HG03342 (cell line): ENCODE results near the gene GPATCH8.

Source experiments
- ATAC-seq: cut with Tn5 transposase; IDR thresholded peaks from one replicate; pipeline ENCODE4 v1.9.1; 2021; ENCODE audit warnings: mild to moderate bottlenecking, moderate library complexity; ENCODE audit not compliant: unreplicated experiment

The GPATCH8 gene

DNA sequence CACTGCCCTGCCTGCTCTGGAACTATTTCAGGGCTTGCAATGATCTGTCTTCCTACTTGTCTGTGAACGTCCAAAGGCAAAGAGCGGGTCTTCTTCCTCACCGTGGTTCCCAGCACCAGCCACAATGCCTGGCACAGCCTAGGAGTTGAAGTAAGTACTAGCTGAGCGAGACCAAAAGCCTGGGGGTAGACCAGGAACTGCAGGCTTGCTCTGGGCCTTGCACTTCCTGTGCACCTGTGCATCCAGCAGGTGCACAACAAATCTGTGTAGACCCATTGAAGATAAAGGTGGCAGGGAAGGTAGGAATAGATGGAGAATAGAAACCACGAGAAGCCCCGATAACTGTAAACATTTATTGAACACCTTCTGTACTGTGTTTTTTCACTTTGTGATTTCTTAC lies 144.2 kb downstream of the GPATCH8 start:
- no peak for ATAC-seq

GRCh38 chr17:44358066-44358465 lies 145.1 kb downstream of the GPATCH8 start:
- no peak for ATAC-seq

DNA sequence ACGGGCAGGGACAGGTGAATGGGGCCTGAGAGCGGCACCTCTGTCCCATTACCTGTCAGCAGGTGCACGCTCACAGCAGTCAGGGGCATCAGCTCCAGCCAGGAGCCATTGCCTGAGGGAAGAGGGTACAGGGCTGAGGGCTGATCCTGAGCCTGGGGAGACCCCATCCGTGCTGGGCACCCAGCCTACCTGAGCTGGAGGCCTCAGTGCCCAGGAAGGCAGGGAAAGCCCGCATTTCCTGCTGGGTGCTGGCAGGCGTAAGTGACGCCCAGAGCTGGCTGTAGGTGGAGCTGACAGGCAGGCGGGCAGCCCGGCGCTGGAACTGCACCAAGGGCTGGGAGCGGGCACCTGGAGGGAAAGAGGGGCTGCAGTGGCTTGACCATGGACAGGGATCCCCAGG lies 147.0 kb downstream of the GPATCH8 start:
- ATAC-seq = no peak

DNA sequence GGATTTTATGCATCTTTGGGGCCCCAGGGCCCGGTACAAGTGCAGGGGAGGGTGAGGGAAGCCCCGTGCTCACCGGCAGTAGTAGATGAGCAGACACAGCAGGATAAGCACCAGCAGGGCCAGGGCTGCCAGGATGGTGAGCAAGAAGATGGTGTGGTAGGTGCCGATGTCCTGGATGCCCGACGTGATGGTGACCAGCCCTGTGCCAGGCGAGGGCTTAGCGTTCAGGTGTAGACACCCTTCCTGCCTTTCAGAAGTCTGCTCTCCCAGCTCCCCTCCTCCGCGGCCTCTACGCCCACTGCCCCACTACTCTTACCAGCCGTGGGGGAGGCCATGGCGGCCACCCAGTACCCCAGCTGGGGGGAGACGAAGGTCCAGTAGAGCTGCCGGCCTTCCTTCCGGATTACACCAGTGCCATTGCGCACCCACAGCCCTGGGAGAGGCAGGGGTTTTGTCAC lies 147.5 kb downstream of the GPATCH8 start:
- no peak for ATAC-seq

- no peak for ATAC-seq
These were observed 148.3 kb downstream of the GPATCH8 start for GRCh38 chr17:44354582-44355561.

GRCh38 chr17:44353672-44354331 lies 149.4 kb downstream of the GPATCH8 start:
- no peak for ATAC-seq

DNA sequence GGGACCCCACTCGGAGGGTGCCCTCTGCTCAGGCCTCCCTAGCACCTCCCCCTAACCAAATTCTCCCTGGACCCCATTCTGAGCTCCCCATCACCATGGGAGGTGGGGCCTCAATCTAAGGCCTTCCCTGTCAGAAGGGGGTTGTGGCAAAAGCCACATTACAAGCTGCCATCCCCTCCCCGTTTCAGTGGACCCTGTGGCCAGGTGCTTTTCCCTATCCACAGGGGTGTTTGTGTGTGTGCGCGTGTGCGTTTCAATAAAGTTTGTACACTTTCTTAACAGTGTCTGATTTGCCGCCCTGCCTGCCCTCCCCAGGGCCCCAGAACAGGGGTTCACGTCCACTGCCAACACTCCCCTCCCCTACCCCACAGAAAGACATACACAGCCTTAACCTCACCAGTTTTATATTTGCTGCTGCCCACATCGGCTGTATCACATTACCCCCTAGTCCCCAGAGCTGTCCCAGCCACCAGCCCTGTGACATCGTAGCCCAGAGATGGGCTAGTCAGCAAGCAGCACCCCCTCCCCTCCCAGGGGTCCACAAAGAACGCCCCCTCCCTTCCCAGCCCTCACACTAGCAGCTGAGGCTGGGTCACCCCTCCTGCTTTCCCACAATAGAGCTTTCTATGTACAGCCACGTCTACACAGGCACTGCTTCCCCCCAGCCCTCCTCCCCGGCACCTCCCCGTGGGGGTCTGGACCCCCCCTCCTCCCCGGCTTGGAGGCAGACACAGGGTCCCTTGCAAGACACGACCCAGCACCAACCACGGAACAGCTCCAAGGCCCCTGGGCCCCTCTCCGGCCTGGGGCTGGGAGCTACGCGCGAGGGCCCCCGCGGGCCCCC lies 150.2 kb downstream of the GPATCH8 start:
- ATAC-seq = no peak

DNA sequence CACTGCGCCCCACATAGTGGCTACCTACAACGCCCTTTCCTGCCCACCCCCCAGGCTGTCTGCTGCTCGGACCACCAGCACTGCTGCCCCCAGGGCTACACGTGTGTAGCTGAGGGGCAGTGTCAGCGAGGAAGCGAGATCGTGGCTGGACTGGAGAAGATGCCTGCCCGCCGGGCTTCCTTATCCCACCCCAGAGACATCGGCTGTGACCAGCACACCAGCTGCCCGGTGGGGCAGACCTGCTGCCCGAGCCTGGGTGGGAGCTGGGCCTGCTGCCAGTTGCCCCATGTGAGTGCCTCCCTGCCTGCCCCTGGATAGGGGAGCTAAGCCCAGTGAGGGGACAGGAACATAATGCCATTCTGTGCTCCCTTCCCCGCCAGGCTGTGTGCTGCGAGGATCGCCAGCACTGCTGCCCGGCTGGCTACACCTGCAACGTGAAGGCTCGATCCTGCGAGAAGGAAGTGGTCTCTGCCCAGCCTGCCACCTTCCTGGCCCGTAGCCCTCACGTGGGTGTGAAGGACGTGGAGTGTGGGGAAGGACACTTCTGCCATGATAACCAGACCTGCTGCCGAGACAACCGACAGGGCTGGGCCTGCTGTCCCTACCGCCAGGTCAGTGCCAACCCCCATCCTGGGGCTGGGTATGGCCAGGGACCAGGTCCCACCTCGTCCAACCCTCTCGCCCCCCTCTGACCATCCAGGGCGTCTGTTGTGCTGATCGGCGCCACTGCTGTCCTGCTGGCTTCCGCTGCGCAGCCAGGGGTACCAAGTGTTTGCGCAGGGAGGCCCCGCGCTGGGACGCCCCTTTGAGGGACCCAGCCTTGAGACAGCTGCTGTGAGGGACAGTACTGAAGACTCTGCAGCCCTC lies 151.0 kb downstream of the GPATCH8 start:
- ATAC-seq = no peak

DNA sequence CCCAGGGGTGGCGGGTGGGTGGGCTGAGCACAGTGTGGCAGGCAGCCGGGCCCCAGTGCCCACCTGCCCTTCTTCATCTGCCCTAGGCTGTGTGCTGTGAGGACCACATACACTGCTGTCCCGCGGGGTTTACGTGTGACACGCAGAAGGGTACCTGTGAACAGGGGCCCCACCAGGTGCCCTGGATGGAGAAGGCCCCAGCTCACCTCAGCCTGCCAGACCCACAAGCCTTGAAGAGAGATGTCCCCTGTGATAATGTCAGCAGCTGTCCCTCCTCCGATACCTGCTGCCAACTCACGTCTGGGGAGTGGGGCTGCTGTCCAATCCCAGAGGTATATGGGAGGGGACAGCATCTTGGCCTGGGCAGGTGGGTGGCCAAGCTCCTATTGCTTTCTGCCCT lies 151.7 kb downstream of the GPATCH8 start:
- ATAC-seq = no peak

DNA sequence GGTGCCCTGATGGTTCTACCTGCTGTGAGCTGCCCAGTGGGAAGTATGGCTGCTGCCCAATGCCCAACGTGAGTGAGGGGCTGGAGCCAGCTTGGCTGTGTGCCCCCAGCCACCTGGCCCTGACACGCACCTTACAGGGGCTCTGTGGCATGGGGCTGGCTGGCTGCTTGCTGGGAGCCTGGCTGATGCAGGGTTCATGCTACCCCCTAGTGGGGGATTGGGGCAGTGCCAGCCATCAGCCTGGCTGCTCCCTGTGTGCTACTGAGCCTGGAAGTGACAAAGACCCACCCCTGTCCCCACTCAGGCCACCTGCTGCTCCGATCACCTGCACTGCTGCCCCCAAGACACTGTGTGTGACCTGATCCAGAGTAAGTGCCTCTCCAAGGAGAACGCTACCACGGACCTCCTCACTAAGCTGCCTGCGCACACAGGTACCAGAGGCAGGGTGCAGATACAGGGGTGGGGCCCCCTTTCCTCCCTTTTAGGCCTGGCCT lies 152.4 kb downstream of the GPATCH8 start:
- ATAC-seq = no peak

DNA sequence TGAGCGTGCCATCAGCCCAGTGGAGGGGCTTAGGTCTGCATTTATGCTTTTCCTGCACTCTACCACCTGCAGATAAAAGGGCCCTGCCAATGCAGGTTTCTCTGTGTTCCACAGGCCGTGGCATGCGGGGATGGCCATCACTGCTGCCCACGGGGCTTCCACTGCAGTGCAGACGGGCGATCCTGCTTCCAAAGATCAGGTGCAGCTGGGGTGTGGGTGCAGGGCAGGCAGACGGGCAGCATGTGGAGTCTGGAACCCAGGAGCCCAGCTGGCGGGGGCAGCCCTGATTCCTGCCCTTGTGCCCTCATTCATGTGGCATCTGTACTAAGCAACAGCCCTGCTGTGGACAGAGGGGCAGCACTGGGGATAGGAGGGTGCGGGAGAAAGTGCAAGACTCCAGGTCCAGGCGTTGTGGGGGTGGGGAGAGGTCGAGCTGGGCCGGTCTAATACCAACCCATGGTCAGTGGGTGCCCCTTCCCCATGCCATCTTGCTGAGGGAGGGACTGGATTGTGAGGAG lies 153.6 kb downstream of the GPATCH8 start:
- ATAC-seq = no peak

DNA sequence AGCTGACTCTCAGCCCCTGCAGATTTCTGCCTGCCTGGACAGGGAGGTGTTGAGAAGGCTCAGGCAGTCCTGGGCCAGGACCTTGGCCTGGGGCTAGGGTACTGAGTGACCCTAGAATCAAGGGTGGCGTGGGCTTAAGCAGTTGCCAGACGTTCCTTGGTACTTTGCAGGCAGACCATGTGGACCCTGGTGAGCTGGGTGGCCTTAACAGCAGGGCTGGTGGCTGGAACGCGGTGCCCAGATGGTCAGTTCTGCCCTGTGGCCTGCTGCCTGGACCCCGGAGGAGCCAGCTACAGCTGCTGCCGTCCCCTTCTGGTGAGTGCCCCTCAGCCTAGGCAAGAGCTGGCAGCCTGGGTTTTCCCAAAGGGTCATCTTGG lies 154.2 kb downstream of the GPATCH8 start:
- ATAC-seq = no peak

DNA sequence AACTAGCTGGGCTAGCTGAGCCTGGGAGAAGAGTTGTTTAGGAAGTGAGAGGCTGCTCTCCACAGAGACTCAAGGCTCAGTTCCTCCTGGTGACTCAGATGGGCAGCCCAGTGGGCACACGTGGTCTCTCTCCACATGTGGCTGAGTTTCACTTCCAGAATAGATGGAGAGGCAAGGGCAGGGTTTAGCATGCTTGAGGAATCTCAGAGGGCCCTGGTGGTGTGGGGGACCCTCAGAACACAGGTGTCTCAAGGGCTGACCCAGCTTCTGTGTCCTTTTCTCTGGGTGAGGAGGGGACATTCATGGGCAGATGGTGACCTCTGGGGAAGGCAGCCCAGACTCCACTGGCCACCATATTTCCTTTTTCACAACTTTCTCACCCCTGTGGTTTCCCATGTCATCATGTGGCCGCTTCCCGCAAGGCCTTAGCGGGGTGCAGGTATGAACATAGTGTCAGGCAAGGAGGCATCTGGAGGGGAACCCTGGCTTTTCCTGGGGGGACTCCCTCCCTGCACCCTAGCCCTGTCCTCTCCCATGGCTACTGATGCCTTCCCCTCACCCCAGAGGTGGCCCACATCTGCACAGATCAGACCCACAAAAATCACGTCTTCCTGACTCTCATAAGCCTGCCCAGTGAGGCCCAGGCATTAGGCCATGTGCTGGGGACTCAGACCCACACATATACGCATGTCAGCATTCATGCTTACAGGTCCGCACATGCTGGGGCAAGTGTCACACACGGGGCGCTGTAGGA lies 154.8 kb downstream of the GPATCH8 start:
- ATAC-seq = peak; percentile 39
